BJ (cell line): ENCODE data around the gene TMEM179. TPM values are rescaled to one million over a fixed set of nuclear protein-coding genes. Genes with fewer than 3 reads are reported as not detected.

ENCODE experiments used
- CTCF ChIA-PET: fragments of 350-600 bp; formaldehyde crosslinking; extraction: SDS; loops from one replicate; lab custom pipeline; 2021; ENCODE audit warnings: antibody characterized with exemption, inconsistent platforms; lab: Yijun Ruan, JAX
- POLR2A ChIA-PET: fragments of 300-600 bp; sonication (Branson Sonifier 250); formaldehyde crosslinking; extraction: SDS; loops from one replicate; lab custom pipeline; 2021; ENCODE audit warnings: antibody characterized with exemption; lab: Charles Lee
- DNase-seq: peaks from one replicate; pipeline ENCODE4 v3.0.0-alpha.2; 2011; ENCODE audit warnings: low read depth
- H3K27me3 ChIP-seq: 2 replicates; pipeline ENCODE4 v1.6.0; 2011; ENCODE audit warnings: low read length; ENCODE audit not compliant: control insufficient read depth, insufficient read depth
- H3K36me3 ChIP-seq: 2 replicates; pipeline ENCODE4 v1.5.1; 2011; ENCODE audit warnings: low read length; ENCODE audit not compliant: control insufficient read depth, insufficient read depth
- H3K4me3 ChIP-seq: 2 replicates; pipeline ENCODE4 v1.5.1; 2011; ENCODE audit warnings: low read depth, mild to moderate bottlenecking, control low read depth, low read length
- polyA plus RNA-seq: library from polyadenylated mRNA; depleted of rRNA; stranded (reverse); fragments of >200 nt; gene quantifications from 2 replicates; pipeline ENCODE4 v1.2.3, GENCODE V29; 2011
- TF ChIP-seq, protein P1 (sequence below): IDR thresholded peaks from 2 replicates; pipeline ENCODE4 v1.5.1; 2011; ENCODE audit warnings: low read depth, mild to moderate bottlenecking, control low read depth, inconsistent platforms, low read length, moderate library complexity; ENCODE audit not compliant: insufficient read depth

TMEM179 gene
- polyA plus RNA-seq, 1 experiment: 0.09 TPM

DNA sequence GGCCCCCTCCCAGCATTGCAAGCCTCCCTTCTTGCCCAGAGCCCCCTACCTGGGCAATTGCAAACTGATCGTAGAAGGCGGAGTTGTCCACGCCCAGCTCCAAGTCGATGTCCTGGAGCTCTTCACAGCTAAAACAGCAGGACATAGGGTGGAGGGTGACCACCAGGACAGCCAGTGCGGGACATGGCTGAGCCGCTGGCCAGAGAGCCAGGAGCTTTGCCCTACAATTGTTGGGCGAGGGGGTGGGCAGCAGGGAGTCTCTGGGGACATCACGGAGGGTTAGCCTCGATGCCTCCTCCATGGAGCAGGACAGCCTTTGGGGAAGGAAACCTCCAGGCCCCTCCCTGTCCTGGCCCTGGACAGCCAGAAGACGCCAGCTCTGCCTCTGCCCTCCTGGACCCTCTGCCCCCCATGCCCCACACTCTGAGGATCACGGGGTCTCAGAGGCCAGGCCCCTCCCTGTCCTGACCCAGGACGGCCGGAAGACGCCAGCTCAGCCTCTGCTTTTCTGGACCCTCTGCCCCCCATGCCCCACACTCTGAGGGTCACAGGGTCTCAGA lies 9.4 kb downstream of the TMEM179 start:
- H3K4me3 ChIP-seq: no peak overlapping the region
- DNase-seq: no peak
- H3K36me3 ChIP-seq: no peaks in the 10 kb centered on the region
- POLR2A ChIA-PET: no interaction called here
- peaks cover 1% of the 10 kb centered on the region; the same call in 1 of the 2 replicates for H3K27me3 ChIP-seq
- CTCF ChIA-PET: interaction anchor here (0.6 kb wide), 1 partner anchor 232 kb away, joined by 3 read pairs; no protein-coding TSS in a partner anchor
- TF ChIP-seq, protein P1, sequence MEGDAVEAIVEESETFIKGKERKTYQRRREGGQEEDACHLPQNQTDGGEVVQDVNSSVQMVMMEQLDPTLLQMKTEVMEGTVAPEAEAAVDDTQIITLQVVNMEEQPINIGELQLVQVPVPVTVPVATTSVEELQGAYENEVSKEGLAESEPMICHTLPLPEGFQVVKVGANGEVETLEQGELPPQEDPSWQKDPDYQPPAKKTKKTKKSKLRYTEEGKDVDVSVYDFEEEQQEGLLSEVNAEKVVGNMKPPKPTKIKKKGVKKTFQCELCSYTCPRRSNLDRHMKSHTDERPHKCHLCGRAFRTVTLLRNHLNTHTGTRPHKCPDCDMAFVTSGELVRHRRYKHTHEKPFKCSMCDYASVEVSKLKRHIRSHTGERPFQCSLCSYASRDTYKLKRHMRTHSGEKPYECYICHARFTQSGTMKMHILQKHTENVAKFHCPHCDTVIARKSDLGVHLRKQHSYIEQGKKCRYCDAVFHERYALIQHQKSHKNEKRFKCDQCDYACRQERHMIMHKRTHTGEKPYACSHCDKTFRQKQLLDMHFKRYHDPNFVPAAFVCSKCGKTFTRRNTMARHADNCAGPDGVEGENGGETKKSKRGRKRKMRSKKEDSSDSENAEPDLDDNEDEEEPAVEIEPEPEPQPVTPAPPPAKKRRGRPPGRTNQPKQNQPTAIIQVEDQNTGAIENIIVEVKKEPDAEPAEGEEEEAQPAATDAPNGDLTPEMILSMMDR: no peak

DNA sequence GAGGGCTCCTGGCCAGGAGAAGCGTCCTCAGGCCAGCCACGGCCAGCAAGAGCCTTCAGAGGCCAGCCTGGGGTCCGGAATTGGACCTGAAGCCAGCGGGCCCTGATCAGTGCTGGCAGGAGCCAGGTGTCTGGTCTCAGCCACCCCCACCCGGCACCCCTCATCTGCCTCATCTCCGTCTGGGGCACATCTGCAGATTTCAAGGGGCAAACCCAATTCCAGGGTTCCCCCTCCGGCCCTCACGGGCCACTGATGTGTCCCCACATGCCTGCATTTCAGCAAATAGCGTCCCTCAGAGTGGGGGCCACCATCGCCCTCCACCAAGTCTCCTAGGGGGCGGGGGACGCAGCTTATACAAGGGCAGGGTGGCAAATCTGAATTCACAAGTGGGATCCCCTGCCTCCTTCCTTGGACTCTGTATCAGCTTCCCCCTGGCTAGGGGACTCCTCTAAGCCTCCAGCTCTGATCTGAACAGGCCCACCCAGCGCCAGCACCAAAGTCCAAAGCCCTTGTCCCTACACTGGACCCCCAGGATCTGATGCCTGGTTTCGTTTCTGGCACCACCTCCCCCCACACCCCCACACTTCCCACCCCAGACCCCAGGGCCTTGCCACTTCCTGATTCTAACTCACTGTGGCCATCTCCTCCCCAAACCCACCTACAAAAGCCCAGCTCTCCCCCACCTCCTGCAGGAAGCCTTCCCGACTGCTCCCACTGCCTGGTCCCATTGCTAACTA lies 10.1 kb downstream of the TMEM179 start:
- CTCF ChIA-PET: interaction anchor here (1.0 to 1.3 kb wide), 2 partner anchors 30 to 45 kb away, joined by 3 read pairs; no protein-coding TSS in a partner anchor
- no peak for DNase-seq

DNA sequence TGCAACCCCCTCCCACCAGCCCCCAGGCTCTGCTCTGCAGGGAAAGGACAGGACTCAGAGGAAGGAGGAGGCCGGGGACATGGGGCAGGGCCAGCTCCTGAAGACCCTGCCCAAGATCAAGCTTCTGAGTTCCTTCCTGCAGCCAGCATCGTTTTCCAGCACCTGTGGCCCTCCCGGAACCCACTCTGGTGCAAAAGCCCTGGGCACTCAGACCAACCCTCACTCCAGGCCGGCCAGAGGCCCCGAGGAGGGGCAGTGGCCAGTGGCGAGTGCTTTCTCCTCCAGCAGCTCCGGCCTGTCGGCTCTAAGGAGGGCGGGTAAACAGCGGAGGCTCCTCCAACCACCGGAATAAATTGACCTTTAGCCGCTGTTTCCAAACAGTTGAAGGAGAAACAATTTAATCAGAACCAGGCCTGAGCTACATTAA lies 10.8 kb downstream of the TMEM179 start:
- CTCF ChIA-PET: interaction anchor here (1.0 to 1.3 kb wide), 2 partner anchors 29 to 46 kb away, joined by 3 read pairs; no protein-coding TSS in a partner anchor
- H3K36me3 ChIP-seq: no peaks in the 10 kb centered on the region
- POLR2A ChIA-PET: no interaction called here
- TF ChIP-seq, protein P1: no peak
- peaks cover 1% of the 10 kb centered on the region; the same call in 1 of the 2 replicates for H3K27me3 ChIP-seq
- DNase-seq: no peak
- H3K4me3 ChIP-seq: no peak overlapping the region

More for the DNA sequence above, 10.1 kb downstream of the TMEM179 start:
- POLR2A ChIA-PET: no interaction called here
- TF ChIP-seq, protein P1: no peak
- H3K36me3 ChIP-seq: no peaks in the 10 kb centered on the region
- no peak overlapping the region for H3K4me3 ChIP-seq
- H3K27me3 ChIP-seq: peaks cover 1% of the 10 kb centered on the region; the same call in 1 of the 2 replicates

DNA sequence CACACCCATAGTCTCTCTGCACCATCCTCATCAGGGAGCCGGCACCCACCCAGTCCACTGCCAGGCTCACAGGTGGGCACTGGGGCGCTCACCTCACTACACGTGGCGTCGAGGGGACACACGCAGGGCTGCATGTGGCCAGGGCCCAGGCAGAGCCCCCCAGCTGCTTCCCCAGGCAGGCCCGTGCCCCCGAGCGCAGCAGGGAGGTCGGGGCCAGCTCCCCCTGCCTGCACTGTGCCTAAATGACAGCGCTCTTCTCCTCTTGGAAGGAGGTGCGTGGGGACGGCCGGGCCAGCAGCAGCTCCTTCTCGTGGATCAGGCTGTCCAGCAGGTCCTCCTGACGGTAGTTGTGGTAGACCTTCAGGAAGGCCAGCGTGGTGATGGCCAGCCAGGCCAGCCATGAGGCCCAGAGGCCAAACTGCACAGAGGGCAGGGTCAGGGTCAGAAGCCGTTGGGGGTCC lies 11.3 kb downstream of the TMEM179 start:
- TF ChIP-seq, protein P1: no peak
- peaks cover 1% of the 10 kb centered on the region; the same call in 1 of the 2 replicates for H3K27me3 ChIP-seq
- ChIA-PET CTCF (interaction anchor here (1.0 to 1.3 kb wide), 2 partner anchors 29 to 47 kb away, joined by 3 read pairs; no protein-coding TSS in a partner anchor), POLR2A (no interaction called here)
- DNase-seq: no peak
- no peak overlapping the region for H3K4me3 ChIP-seq
- no peaks in the 10 kb centered on the region for H3K36me3 ChIP-seq

DNA sequence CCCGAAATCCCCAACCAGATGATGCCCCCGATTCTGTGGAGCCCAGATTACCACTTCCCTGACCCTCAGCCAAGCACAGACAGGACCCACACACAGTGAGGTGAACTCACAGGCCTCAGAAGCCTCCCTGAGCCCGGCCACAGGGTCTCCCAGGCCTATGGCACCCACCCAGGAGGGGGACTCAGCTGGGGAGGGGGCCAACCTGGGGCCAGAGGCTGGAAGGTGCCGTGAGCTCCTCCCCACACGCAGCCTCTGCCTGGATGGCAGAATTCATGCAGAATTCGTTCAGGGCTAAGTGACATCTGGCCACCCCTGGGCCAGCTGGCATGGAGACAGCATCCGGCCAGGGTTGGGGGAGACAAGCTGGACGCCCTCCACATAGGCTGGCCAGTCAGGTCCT lies 11.8 kb downstream of the TMEM179 start:
- no peak for DNase-seq
- no peaks in the 10 kb centered on the region for H3K36me3 ChIP-seq
- TF ChIP-seq, protein P1: no peak
- ChIA-PET CTCF (no interaction called here), POLR2A (no interaction called here)
- peaks cover 1% of the 10 kb centered on the region; the same call in 1 of the 2 replicates for H3K27me3 ChIP-seq
- H3K4me3 ChIP-seq: no peak overlapping the region
